Upper lobe of right lung (tissue), 1 donor: Measurements from ENCODE around the gene DPPA3. TPM values are rescaled to one million over a fixed set of nuclear protein-coding genes. Genes with fewer than 3 reads are reported as not detected.
"Not testable (repeated sequence)": the region's sequence is repeated elsewhere in the genome, so short reads cannot be mapped to it uniquely, and the experiment has no call there.

Experiments used
- ATAC-seq: fragments of 200-7000 bp; cut with Tn5 transposase; one replicate; pipeline ENCODE4 v1.9.1; 2020; ENCODE audit warnings: mild to moderate bottlenecking, moderate library complexity
- DNase-seq: peaks from one replicate; pipeline ENCODE4 v3.0.0-alpha.2; 2020
- H3K27ac ChIP-seq: fragments of 200-600 bp; one replicate; pipeline ENCODE4 v1.8.0; 2022
- H3K27me3 ChIP-seq: fragments of 200-600 bp; one replicate; pipeline ENCODE4 v1.8.0; 2022; ENCODE audit warnings: mild to moderate bottlenecking
- H3K36me3 ChIP-seq: fragments of 200-600 bp; one replicate; pipeline ENCODE4 v1.8.0; 2022
- H3K4me1 ChIP-seq: fragments of 200-600 bp; one replicate; pipeline ENCODE4 v1.8.0; 2022
- H3K4me3 ChIP-seq: fragments of 200-600 bp; one replicate; pipeline ENCODE4 v1.8.0; 2022; ENCODE audit warnings: mild to moderate bottlenecking
- H3K9me3 ChIP-seq: fragments of 200-600 bp; one replicate; pipeline ENCODE4 v1.8.0; 2022
- intact Hi-C: fragments of 100-400 bp; cut with DNase I; formaldehyde crosslinking; loops from one replicate; pipeline ENCODE4 v1.11.0; 2022
- long read RNA-seq: library from polyadenylated mRNA; unstranded; transcript quantifications from one replicate; pipeline ENCODE4 v2.0.0, GENCODE V29; 2021
- total RNA-seq: library from RNA; stranded (reverse); fragmentation: NEBNext Ultra II Directional; extraction: Animal tissue kit (Norgen Biotek cat#: 25700); gene quantifications from one replicate; pipeline ENCODE4 v1.2.1, GENCODE V29; 2021
- TF ChIP-seq, protein P1 (sequence below): fragments of 200-600 bp; IDR thresholded peaks from one replicate; pipeline ENCODE4 v1.8.0; 2022; ENCODE audit warnings: antibody characterized with exemption
- donor health status: DM: no; HTN: yes; CAD: no; lungs with severe emphysema.

The DPPA3 gene
- total RNA-seq: not detected
- long read RNA-seq: 0 reads

DNA sequence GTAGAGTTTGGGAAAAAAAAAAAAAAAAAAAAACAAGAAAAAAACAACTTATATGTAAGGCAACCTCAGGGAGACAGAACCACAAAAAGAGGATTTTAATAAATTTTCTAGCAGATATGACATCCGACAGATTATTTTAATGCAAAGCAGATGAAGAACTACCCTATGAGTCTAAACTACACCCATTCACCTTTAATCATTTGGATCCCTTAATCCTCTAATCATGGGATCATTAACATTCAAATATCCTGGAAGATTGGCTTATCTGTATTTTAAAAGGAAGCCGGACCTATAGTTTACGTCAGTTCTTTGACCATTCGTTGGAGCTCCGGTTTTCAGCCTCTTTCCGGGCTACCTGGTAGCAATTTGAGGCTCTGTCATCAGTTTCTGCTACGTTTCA, at the start of gene DPPA3:
Gene DPPA3 (plus strand): TSS at position 301 of the 400 bp plus-strand sequence. CDS start 138 bp downstream, outside the sequence.
- Histone ChIP-seq H3K27ac (no peak within 1 kb of the TSS), H3K9me3 (no peaks in the 10 kb centered on the region), H3K27me3 (no peaks in the 10 kb centered on the region), H3K4me1 (no peaks in the 10 kb centered on the region), H3K36me3 (no peaks in the 10 kb centered on the region), H3K4me3 (no peak within 1 kb of the TSS)
- intact Hi-C loops: no loop called here
- no peak for ATAC-seq
- no peak for DNase-seq
- TF ChIP-seq, protein P1, sequence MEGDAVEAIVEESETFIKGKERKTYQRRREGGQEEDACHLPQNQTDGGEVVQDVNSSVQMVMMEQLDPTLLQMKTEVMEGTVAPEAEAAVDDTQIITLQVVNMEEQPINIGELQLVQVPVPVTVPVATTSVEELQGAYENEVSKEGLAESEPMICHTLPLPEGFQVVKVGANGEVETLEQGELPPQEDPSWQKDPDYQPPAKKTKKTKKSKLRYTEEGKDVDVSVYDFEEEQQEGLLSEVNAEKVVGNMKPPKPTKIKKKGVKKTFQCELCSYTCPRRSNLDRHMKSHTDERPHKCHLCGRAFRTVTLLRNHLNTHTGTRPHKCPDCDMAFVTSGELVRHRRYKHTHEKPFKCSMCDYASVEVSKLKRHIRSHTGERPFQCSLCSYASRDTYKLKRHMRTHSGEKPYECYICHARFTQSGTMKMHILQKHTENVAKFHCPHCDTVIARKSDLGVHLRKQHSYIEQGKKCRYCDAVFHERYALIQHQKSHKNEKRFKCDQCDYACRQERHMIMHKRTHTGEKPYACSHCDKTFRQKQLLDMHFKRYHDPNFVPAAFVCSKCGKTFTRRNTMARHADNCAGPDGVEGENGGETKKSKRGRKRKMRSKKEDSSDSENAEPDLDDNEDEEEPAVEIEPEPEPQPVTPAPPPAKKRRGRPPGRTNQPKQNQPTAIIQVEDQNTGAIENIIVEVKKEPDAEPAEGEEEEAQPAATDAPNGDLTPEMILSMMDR: no peak

DNA sequence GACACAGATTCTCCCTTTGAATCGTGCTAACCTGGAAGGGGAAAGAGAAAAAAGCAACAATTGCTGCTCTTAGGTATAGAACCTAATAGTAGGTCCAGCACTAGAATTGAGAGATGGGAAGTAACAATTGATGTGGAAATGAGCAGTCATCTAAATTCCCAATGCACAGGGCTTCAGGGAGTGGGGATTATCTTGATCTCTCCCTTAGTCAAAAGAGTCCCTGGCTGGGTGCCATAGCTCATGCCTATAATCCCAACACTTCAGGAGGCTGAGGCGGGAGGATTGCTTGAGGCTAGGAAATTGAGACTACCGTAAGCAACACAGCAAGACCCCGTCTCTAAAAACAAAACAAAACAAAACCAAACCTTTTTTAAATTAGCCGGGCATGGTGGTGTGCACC, 49.5 kb upstream of the DPPA3 start:
- H3K27ac ChIP-seq: no peak overlapping the region
- H3K27me3 ChIP-seq: no peaks in the 10 kb centered on the region
- intact Hi-C loops: no loop called here
- no peak for ATAC-seq
- TF ChIP-seq, protein P1: no peak
- H3K4me3 ChIP-seq: no peak overlapping the region
- no peak for DNase-seq
- H3K9me3 ChIP-seq: no peaks in the 10 kb centered on the region
- H3K4me1 ChIP-seq: no peaks in the 10 kb centered on the region
- no peaks in the 10 kb centered on the region for H3K36me3 ChIP-seq

DNA sequence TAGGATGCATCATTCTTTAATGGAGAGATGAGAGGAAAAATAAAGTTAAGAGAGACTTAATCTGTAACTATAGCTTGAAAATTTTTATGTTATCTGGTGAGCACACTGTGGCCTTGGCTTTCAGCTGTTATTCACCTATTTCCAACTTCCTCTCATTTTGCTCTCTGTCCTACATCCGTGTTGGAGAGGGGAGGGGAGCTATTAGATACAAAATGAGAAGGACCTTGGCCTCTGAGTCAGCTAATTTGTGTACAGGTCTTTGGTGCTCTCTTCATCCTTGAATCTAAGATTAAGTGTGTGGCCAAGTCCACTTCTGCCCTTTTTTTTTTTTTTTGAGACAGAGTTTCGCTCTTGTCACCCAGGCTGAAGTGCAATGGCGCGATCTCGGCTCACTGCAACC, 44.6 kb upstream of the DPPA3 start:
- H3K27ac ChIP-seq: no peak overlapping the region
- no peaks in the 10 kb centered on the region for H3K36me3 ChIP-seq
- H3K4me3 ChIP-seq: no peak overlapping the region
- ATAC-seq: no peak
- no peaks in the 10 kb centered on the region for H3K9me3 ChIP-seq
- H3K4me1 ChIP-seq: no peaks in the 10 kb centered on the region
- intact Hi-C loops: no loop called here
- TF ChIP-seq, protein P1: no peak
- no peak for DNase-seq
- H3K27me3 ChIP-seq: no peaks in the 10 kb centered on the region

DNA sequence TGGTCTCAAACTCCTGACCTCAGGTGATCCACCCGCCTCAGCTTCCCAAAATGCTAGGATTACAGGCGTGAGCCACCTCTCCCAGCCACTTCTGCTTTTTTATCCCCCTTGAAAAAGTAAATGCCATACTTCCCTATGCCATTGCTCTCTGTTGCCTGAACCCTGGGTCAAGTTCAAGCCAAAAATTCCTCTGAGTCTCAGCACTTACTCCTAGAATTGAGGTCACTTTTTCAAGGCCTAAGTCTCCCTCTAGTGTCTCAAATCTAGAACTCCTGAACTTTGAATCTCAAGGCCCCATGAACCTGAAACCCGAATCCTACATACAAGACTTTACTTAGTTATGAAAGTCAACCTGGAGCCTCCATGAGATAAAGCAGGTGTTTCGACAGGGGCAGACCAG, 44.1 kb upstream of the DPPA3 start:
- TF ChIP-seq, protein P1: no peak
- ATAC-seq (peak; percentile 49), DNase-seq (no peak)
- no peak overlapping the region for H3K4me3 ChIP-seq
- no peaks in the 10 kb centered on the region for H3K27me3 ChIP-seq
- intact Hi-C loops: no loop called here
- H3K4me1 ChIP-seq: no peaks in the 10 kb centered on the region
- H3K27ac ChIP-seq: no peak overlapping the region
- no peaks in the 10 kb centered on the region for H3K9me3 ChIP-seq
- no peaks in the 10 kb centered on the region for H3K36me3 ChIP-seq

DNA sequence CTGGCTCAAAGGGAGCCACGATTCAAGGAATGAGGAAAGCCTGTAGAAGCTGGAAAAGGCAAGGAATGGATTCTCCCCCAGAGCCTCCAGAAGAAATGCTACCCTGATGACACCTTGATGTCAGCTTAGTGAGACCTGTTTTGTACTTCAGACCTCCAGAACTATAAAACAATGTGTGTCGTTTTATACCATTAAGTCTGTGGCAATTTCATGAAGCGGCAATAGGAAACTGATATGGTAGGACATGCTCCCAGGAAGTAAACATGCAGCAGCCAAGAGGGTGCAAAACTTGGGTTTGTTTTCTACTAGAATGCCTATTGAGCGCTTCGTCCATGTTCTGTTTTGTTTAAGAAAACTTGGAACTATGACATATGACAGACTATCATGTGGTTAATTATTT, 43.1 kb upstream of the DPPA3 start:
- ATAC-seq (no peak), DNase-seq (no peak)
- intact Hi-C loops: no loop called here
- H3K27me3 ChIP-seq: no peaks in the 10 kb centered on the region
- TF ChIP-seq, protein P1: no peak
- H3K9me3 ChIP-seq: no peaks in the 10 kb centered on the region
- H3K4me3 ChIP-seq: no peak overlapping the region
- no peaks in the 10 kb centered on the region for H3K4me1 ChIP-seq
- H3K36me3 ChIP-seq: no peaks in the 10 kb centered on the region
- no peak overlapping the region for H3K27ac ChIP-seq

DNA sequence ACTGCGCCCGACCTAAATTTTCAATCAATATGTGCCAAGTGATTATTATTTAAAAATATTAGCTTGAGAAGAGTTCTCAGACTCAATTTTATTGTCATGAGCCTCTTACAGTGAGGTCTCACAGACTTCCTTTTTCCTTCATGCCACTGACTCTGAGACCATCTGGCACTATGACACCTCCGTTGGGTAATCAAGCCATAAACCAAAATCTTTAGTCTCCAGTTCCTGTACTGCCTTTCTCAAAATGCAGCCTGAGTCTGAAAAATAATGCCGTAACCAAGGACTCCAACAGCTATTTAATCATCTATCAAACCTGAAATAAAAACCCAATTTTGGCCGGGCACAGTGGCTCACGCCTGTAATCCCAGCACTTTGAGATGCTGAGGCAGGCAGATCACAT, 35.8 kb upstream of the DPPA3 start:
- H3K36me3 ChIP-seq, H3K27me3 ChIP-seq, H3K27ac ChIP-seq, DNase-seq, intact Hi-C loops, H3K4me3 ChIP-seq, H3K4me1 ChIP-seq, H3K9me3 ChIP-seq: not testable (repeated sequence)
- peak; percentile 63 for ATAC-seq
